GM21717 (cell line): ENCODE results near the gene CHODL.

Source experiments
- ATAC-seq: cut with Tn5 transposase; IDR thresholded peaks from one replicate; pipeline ENCODE4 v1.9.1; 2021; ENCODE audit warnings: mild to moderate bottlenecking, moderate library complexity; ENCODE audit not compliant: unreplicated experiment

Gene CHODL

GRCh38 chr21:18285379-18285778 is 40.7 kb downstream of the CHODL start:
- no peak for ATAC-seq

GRCh38 chr21:18289876-18290275 is 45.2 kb downstream of the CHODL start:
- no peak for ATAC-seq

- no peak for ATAC-seq
Observed at GRCh38 chr21:18294100-18294499, 49.5 kb downstream of the CHODL start.

DNA sequence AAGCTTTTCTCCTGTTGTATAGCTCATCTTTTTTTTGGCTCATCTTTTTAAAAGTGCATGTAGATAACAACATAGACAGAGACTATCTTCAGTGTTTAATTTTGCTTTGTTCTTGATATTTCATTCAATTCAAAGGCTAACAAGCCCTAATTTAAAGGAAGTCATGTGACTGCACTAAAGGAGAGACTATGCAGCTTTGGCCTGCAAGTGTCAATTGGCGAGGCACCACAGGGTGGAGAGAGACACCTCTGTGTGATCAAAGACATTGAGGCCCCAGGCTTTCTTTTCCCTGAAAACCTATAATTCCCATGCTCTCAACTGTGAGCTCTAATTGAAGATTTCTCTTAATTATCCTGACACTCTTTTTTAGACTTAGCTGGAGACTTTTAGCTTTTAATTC is 53.6 kb downstream of the CHODL start:
- no peak for ATAC-seq
